CD4-positive, alpha-beta T cell treated with Interleukin-6 at 100 ng/mL for 8 hours (primary cell): ENCODE data around the gene TADA2A.
"Not testable (repeated sequence)": the region's sequence is repeated elsewhere in the genome, so short reads cannot be mapped to it uniquely, and the experiment has no call there.

ENCODE experiments used
- DNase-seq: peaks from one replicate; pipeline ENCODE4 v3.0.0-alpha.2; 2020; ENCODE audit warnings: mixed read lengths, low spot score

The TADA2A gene

DNA sequence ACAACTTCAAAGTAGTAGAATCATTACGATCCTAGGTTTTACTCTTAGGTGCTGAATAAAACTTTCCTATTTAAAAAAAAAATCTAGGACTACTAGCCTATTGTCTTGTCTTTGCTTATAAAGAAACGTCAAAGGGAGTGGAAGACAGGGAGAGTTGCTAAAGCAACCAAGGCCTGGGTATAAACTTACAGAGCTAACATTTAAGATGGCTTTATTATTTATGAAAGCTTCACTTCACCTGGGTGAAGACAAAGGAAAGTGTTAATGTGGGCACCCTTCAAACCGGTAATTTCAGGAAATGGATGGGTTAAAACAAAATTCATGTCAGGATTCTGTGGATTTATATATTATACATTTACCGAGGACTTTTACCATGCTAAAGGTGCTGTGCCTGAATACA, 85.5 kb downstream of the TADA2A start:
- DNase-seq: no peak

DNA sequence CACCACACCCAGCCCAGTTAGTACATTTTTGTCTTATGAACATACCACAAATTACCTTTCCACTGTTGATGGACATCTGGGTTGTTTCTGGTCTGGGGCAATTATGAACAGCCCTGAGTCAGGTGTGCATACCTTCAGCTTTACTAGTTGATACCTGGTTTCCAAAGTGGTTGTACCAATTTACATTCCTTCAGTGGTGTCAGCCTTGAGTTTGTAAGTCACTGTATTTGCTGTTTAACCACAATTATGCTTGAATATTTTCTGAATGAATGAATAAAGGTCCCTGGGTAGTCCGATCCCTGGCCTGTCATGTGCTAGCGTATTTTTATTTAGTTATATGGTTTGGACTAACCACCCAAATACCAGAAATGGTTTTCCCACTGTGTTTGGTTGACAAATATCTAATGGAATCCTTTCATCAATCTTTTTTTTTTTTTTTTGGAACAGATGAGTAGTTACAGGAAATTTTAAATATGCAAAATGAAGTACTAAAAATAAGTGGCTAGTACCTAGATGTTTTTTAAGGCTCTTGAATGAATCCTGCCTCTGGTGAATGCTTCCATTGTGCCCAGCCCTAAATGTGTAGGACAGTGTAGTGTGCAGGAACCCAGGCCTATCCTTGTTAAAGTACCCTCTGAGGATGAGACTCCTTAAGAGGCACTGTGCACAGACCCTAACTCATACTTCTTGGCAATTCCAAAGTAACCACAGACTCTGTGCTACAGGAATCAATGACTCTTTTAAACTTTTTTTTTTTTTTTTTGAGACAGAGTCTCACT, 86.8 kb downstream of the TADA2A start:
- DNase-seq: no peak

DNA sequence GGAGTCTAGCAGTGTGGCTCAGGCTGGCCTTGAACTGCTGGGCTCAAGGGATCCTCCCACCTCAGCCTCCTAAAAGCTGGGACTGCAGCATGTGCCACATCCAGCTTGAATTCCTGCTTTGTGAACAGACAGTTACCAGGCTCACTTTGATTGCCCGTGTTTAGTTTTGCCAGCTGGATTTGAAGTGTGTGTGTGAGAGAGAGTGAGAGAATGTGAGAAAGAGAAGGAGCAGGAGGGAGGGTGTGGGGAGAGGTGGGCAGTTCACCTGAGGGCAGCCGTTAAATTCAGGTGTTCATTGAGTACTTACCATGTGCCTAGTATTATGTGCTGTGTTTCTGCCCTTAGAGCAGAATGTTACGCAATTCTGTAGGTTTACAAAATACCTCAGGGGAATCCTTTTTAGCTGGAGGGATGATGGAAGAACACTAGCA, 87.7 kb downstream of the TADA2A start:
- DNase-seq: no peak

DNA sequence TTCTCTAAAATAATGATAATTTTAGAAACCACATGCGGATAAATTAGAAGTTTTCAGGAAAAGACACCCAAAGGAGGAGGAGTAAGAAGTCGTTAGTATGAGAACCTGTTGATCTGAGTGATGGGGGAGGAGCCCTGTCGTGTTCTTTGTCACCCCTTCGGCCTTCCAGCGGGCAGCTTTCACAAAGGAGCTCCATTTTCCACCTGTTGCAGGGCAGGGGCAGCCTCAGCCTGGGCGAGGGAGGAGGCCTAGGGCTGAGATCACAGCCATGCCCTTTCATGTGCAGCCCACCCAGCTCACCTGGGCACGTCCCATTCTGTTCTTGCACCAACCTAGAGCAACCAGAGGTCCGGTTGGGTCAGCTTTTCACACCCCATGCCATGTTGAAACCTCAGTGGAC, 88.3 kb downstream of the TADA2A start:
- DNase-seq: no peak

DNA sequence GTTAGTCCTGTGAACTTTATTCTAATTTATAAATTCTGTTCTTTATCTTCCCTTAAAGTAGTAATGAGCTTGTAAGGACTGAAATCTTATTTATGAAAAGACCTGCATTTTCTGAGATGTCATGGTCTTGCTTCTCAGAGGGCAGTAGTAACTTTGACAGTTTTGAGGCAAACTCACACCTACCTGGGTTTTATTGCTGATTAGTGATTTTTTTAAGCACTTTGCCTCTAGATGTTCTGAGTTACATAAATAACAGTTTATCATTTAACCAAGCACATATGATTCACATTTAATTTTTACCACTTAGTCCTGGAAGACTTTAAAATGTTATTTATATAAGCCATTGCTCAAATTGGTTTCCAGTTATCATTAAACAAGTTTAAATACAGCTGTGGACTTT, 93.7 kb downstream of the TADA2A start:
- DNase-seq: no peak

DNA sequence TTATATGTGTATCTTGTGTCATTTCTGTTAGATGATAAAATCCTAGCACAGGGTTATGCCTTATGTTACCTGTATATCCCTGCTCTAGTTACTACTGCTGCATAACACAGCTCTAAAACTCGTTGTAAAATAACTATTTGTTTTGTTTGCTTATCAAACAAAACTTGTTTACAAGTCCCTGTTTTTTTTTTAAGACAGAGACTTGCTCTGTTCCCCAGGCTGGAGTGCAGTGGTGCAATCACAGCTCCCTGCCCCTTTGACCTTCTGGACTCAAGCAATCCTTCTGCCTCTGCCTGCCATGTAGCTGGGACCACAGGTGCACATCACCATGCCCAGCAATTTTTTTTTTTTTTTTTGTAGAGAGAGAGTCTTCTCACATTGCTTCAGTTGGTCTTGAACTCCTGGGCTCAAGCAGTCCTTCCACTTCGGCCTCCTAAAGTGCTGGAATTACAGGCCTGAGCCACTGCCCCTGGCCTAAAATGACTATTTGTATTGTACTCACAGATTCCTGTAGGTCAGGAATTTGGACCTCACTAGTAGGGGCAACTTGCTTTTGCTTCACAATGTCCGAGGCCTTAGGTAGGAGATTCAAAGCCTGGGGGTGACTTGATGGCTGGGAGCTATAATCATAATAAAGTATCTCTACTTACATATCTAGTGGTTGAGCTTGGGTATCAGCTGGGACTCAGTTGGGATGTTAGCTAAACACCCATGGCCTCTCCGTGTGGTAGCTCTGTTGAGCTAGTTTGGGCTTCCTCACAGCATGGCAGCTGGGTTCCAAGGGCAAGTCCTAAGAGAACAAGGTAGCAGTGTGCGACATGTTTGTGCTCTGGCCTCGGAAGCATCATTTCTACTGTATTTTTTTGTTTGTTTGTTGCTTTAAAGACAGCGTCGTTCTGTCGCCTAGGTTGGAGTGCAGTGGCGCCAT, 95.6 kb downstream of the TADA2A start:
- no peak for DNase-seq

DNA sequence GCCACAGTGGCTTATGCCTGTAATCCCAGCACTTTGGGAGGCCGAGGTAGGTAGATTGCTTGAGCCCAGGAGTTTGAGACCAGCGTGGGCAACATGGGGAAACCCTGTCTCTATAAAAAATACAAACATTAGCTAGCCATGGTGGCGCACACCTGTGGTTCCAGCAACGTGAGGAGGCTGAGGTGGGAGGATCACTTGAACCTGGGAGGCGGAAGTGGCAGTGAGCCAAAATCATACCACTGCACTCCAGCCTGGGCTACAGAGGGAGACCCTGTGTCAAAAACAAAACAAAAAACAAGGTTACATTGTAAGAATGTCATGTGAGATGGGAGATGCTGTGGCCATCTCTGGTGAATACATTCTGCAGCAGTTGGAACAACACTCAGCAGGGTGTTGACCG, 96.5 kb downstream of the TADA2A start:
- DNase-seq: no peak

DNA sequence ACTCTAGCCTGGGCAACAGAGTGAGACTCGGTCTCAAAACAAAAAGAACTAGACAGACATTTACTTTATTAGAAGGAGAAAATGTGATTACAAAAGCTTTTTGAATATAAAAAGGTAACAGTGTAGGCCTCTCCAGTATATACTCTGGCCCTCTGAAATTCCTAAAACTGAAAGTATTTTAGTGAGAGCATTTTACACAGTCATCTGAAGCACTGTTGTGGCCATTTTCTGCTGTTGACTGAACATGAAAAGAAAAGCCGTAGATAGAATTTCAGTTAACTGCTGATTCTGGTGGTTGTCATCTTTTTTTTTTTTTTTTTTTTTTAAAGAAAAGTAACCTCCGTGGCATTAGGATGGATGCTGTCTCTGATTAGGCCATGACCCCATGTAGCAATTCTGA, 98.6 kb downstream of the TADA2A start:
- no peak for DNase-seq

DNA sequence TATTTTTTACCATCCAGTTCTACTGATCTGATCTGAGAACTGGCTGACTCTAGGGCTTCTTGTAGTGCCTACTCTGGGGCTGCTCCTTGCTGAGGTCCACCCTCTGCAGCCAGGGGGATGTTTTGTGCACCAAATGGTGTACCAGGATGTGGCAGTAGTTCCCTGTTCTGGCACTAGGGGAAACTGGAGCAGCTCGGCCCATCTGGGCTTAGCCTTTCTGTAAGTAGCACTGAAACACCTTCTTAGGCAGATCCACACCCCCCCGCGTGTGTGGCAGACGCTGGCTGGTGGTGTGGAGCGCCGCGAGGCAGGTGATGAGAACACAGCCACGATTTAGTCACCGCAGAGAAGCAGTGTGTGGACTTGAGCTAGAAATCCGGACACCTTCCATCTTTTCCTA, 100.0 kb downstream of the TADA2A start:
- DNase-seq: no peak

DNA sequence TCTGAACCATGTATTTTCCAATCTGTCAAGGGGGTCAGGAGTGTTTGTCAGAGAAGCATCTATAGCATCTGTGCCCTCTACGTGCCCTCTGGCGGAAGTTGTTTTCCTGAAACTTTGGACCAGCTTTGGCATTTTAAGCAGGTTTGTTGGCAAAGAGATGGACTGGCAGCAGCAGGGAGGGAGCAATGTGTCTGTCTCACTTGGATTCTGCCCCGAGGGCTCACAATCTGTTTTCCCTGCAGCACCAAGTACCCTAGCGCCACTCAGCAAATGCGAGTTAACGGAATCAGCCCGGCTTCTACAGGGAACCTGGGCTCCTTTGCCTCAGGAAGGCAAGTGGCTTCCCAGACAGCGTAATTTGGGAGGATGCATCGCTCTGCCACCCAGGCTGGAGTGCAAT, 100.4 kb downstream of the TADA2A start:
- DNase-seq: no peak

DNA sequence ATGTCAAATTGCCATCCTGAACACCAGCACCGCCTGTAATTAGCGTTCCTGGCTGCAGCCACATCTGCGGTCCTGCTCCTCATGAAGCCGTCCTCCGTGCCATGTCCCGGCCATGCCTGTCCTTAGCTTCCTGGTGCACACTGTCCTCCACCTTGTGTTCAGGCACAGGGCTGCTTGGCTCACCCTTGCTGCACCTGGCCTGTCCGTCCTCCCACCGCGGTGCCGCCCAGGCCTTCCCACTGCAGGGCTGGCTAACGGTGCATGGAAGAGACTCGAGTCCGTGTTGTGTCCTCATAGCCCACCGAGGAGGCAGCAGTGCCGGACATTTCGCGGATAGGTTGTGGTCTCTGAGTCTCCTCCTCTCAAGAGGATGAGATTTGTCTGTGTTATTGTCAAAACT, 103.4 kb downstream of the TADA2A start:
- no peak for DNase-seq

DNA sequence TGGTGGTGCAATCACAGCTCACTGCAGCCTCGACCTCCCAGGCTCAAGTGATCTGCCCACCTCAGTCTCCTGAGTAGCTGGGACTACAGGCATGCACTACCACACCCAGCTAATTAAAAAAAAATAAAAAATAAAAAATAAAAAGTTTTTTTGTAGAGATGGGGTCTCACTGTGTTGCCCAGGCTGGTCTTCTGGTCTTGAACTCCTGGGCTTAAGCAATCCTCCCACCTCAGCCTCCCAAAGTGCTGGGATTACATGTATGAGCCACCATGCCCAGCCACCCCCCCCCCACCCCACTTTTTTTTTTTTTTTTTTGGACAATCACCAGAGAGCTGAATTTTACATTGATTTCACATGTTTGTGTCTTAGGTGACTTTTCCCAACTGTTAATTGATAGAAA, 105.0 kb downstream of the TADA2A start:
- not testable (repeated sequence) for DNase-seq

DNA sequence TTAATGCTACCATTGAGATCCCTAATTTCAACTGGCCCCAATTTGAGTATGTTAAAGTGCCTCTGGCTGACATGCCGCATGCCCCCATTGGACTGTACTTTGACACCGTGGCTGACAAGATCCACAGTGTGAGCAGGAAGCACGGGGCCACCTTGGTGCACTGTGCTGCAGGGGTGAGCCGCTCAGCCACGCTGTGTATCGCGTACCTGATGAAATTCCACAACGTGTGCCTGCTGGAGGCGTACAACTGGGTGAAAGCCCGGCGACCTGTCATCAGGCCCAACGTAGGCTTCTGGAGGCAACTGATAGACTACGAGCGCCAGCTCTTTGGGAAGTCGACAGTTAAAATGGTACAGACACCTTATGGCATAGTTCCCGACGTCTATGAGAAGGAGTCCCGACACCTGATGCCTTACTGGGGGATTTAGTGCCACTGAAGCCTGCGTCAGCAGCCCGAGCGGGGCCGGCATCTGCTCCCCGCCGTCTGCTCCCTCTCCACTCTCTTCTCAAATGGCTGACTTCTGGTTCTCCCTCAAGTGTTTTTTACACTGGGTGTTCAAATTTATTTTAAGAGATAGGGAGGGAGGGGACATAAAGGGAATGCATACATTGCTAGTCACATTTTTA, 105.9 kb downstream of the TADA2A start:
- DNase-seq: no peak

DNA sequence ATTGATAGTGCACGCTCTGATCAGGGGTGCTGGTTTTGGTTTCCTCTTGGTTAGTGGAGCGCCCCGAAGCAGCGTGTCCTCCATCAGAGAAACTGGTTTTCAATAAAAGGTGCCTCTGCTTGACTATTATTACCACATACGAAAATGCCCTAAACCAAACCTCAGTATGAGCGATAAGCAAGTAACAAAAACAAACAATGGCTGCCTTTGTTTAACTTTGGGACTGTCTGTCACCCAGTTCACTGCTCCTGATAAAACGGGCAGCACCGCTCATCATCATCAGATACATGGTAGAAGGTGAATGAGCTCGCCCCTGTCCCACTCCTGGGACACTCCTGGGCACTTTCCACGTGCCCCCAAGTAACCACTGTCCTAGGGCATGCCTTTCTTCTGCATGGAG, 107.0 kb downstream of the TADA2A start:
- DNase-seq: no peak

DNA sequence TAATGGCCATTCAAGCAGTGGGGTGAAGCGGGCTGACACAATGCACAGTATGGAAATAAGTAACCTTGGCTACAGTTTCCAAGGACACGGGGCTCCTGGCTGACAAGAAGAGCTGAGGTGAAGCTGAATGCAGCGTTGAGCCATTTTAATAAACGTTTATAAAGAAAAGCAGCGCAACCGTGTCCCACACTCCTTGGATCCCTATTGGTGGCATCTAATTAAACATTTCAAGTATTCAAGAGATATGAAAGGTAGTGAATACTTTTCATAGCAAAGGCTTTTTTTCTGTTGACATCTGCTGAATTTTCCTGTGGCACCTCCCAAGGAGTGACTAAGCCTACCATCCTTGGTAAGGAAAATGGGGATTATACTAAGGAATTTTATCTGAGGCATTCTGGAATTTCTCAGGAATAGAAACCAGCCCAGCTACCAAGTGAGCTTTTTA, 109.5 kb downstream of the TADA2A start:
- DNase-seq: no peak

DNA sequence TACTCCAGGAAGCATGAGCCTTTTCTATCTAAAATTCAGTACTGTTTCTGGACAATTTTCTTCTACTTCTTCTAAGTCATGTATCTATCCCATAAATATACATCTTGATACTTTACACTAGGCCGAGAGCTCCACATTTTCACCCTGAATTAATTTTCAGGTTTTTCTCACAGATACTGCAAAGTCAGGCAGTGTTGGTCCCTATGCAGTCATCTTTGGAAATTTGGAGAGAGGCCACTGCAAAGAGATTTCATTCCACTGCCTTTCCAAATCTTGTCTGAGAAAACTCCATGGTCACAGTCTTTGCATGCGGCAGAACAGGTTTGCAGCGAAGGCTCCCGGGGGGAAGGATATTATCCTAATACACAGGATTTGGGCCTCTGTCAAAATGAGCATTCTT, 111.2 kb downstream of the TADA2A start:
- DNase-seq: no peak

DNA sequence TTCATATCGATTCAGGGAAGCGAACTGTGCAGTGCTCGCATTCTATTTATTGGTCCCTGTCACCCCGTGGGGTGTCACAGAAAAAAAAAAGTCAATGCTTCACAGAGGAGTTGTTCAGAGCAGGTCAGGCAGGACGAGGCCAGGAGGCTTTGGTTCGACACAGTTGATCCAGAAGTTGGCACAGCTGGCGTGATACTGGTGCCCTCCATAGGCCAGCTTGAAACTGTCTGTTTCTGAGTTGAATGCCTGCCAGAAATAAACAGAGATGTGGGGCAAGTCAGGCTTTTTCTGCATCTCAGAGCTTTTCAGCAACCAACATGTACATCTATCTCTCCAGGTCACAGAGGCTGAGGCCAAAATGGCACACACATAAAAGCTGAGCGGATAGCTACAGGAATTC, 112.1 kb downstream of the TADA2A start:
- no peak for DNase-seq

DNA sequence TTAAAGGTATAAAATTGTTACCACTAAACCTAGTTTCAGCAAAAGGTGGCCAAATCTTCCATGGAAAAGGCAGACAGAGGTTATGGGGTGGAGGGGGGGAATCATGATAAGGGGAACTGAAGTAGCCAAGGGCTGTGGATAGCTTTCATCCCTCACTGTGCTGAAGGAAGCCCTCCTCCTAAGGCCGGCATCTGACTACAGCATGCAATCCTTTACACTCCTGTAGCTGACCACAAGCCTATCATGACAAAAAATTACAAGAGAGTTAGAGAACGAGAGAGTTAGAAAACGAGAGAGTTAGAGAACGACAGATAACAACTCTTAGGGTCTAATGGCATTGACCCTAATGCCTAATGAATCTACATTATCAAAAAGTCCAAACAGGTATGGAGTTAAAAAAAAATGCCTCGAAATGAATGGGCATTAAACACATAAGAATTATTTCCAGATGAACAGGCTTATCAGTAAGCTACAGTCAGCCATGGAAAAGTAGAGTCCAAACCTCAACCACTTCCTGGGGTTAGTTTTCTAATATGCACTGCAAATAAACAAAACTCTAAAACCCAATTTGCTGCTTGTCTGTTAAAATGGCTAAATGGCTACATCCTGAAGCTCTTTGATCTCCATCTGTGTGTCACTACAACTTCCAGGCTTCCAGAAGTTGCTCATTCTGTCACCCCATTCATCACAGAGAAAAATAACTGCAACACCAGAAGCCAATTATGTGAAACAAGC, 112.7 kb downstream of the TADA2A start:
- DNase-seq: no peak

DNA sequence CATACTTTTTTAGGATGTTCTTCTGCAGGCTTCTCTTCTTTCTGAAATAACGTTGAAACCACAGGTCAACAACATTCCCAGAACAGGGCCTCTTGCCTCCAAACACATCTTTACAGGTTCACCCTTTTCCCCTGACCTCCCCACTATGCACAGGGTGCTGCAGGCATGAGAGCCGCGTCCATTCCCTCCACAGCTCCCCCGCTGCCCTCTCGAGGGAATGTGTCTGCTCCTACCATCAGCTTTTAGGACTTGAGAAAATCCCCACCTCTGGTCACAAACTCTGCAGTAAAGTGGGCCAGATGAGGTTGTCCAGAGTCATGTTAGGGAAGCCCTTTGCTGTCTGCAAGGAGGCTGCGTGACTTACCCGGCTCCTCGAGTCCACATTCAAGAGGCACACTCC, 113.5 kb downstream of the TADA2A start:
- DNase-seq: no peak

DNA sequence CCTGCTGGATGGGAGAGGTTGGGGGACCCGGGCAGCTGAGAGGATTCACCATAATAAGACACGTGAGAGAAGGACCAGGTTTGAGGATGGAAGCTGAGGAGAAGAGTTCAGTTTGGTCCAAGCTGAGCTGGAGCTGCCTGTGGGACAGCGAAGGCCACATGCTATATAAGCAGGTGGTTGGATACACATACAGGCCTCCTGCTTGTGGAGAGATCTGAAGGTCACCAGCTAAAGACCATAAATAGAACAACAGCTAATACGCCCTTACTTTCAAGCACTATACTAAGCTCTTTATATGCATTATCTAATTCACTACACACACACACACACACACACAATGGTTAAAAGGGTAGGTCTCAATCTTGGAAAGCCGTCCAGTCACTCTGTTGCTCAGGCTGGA, 115.1 kb downstream of the TADA2A start:
- DNase-seq: no peak

DNA sequence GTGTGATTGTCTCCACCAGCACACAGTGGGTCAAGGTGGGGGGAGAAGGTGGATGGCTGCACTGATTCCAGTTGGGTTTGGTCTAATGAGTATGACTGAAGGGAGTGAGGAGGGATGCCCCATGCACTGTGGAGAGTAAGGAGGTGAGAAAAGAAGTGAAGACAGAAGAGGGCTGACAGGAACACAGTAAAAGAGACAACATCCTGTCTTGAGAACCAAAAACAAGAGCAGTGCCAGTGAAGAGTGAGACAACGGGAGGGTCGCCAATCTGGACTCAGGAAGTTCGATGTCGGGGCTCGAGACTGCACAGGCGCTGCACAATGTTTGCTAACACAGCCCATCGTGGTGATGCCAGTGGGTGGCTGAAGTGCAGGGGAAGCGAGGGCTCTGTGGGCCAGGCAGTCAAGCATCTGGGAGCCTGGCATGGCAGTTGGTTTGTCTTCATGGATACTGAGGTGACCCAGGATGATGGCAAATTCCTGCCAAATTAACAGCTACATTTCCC, 117.1 kb downstream of the TADA2A start:
- DNase-seq: no peak
